KBM-7 (cell line): Measurements from ENCODE around the gene KMT2C.
"Not testable (repeated sequence)": the region's sequence is repeated elsewhere in the genome, so short reads cannot be mapped to it uniquely, and the experiment has no call there.

Source experiments
- DNase-seq: peaks from one replicate; pipeline ENCODE4 v3.0.0-alpha.2; 2015
- in situ Hi-C: fragments of 300-500 bp; cut with MboI; formaldehyde crosslinking; loops from 2 replicates; pipeline ENCODE4 v1.14.3; 2020; ENCODE audit warnings: low sequenced_read_pairs, low pct_unique_long_range_greater_than_20kb, mixed read lengths

The KMT2C gene

GRCh38 chr7:152262146-152262545 is 173.7 kb downstream of the KMT2C start:
- DNase-seq, in situ Hi-C loops: not testable (repeated sequence)

GRCh38 chr7:152259645-152260044 is 176.2 kb downstream of the KMT2C start:
- DNase-seq, in situ Hi-C loops: not testable (repeated sequence)

DNA sequence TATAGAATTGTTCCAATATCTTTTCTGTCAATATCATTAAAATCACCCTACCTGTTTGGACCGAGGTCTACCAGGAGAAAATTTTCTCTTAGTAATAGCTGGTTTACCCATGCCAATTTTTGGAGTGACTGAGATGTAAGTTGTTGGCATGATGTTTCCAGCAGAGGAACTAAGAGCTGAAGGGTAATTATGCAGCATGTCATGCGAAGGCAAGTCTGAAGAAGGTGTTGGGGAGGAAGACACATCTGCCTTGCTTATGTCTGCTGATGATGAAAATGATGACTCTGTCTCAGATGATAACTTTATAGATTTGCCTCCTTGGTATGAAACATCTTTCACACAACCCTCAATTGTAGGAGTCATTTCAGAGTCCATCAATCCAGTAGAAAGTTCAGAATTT is 188.0 kb downstream of the KMT2C start:
- DNase-seq, in situ Hi-C loops: not testable (repeated sequence)

- DNase-seq, in situ Hi-C loops: not testable (repeated sequence)
Observed at GRCh38 chr7:152245417-152245816, 190.4 kb downstream of the KMT2C start.

DNA sequence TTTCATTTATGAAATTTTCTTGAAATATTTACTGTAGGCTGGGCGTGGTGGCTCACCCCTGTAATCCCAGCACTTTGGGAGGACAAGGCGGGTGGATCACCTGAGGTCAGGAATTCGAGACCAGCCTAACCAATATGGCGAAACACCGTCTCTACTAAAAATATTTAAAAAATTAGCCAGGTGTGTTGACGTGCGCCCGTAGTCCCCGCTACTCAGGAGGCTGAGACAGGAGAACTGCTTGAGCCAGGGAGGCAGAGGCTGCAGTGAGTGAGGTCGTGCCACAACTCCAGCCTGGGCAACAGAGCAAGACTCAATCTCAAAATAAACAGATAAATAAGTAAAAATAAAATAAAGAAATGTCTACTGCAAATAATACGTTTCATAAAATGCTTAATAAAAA is 192.3 kb downstream of the KMT2C start:
- in situ Hi-C loops, DNase-seq: not testable (repeated sequence)

- in situ Hi-C loops, DNase-seq: not testable (repeated sequence)
Observed at GRCh38 chr7:152241301-152241700, 194.5 kb downstream of the KMT2C start.

DNA sequence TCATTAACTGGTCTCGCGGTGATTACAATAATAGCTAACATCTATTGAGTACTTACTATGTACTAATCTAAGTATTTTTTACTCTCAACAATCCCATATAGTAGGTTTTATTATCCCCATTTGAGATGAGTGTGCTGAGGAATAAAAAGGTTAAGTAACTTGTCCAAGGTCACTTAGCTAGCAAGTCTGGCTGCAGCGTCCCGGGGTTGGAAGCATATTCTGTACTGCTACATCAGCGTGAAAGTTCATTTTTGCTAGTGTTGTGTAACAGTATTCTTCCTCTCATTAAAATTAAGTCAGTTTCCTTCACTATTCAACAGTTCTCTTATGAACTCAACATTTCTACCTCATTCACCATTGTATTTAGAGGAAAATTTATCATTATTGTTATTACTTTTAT is 199.5 kb downstream of the KMT2C start:
- DNase-seq, in situ Hi-C loops: not testable (repeated sequence)

GRCh38 chr7:152234421-152234820 is 201.4 kb downstream of the KMT2C start:
- not testable (repeated sequence) for DNase-seq

DNA sequence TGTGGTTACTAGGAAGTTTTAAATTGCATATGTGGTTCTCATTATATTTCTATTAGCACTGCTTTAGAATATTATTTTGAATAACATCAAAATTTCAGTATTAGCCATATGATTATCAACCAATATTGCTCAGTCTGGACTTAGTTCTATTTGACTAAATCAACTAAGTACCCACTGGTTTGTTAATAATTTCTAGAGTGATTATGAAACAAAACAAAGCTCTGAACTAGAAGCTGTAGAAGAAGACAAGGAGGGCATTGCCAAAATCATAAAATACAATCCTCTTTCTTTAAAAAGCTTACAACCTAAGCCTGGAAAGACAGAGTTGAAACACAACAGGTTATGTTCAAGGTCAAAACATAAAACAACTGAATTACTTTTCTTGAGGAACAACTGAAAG is 204.7 kb downstream of the KMT2C start:
- in situ Hi-C loops, result no loop called here
- no peak for DNase-seq

More at GRCh38 chr7:152234421-152234820, 201.4 kb downstream of the KMT2C start:
- in situ Hi-C loops, result not testable (repeated sequence)

DNA sequence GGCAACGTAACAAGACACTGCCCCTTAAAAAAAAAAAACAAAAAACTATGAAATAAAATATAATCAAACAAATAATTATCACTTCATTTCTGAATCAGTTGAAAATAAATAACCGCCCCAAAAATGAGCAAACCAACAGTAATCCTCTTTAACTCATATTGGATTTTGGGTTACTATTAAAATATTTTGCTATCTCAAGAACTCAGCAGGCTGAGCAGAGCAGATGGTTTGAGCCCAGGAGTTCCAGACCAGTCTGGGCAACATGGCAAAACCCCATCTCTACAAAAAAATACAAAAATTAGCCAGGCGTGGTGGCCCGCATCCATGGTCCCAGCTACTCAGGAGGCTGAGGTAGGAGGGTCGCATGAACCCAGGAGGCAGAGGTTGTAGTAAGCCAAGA is 216.2 kb downstream of the KMT2C start:
- in situ Hi-C loops, DNase-seq: not testable (repeated sequence)

GRCh38 chr7:152208766-152209165 is 227.0 kb downstream of the KMT2C start:
- DNase-seq, in situ Hi-C loops: not testable (repeated sequence)

- in situ Hi-C loops, DNase-seq: not testable (repeated sequence)
Observed at GRCh38 chr7:152204417-152204816, 231.4 kb downstream of the KMT2C start.

- in situ Hi-C loops, result no loop called here
- DNase-seq, result no peak
Observed at GRCh38 chr7:152203095-152203494, 232.7 kb downstream of the KMT2C start.

DNA sequence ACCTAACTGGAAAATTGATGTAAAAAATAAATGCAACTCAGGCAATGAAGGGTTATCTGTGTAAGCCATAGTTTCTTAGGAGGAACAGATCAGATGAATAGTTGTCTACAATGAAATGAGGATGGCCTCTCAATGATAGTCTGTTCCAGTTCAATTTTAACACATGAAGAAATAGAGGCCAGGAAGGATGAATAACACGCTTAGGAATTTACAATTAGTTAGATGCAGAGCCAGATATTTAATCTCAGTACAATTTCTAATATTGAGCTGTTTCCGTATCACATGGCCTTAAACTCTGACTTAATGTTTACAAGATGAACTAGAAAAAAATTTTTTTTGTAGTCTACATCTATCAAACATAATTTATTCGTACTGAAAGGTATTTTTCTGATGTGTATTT is 233.7 kb downstream of the KMT2C start:
- in situ Hi-C loops, result no loop called here
- no peak for DNase-seq

GRCh38 chr7:152200395-152200794 is 235.4 kb downstream of the KMT2C start:
- in situ Hi-C loops, result no loop called here
- no peak for DNase-seq

GRCh38 chr7:152196391-152196790 is 239.4 kb downstream of the KMT2C start:
- no peak for DNase-seq
- in situ Hi-C loops, result no loop called here

GRCh38 chr7:152193880-152194279 is 241.9 kb downstream of the KMT2C start:
- DNase-seq, result no peak
- in situ Hi-C loops, result no loop called here

- no peak for DNase-seq
- in situ Hi-C loops, result no loop called here
Observed at GRCh38 chr7:152189061-152189460, 246.7 kb downstream of the KMT2C start.

- DNase-seq, result no peak
- in situ Hi-C loops, result no loop called here
Observed at GRCh38 chr7:152185558-152185957, 250.2 kb downstream of the KMT2C start.

GRCh38 chr7:152180587-152180986 is 255.2 kb downstream of the KMT2C start:
- in situ Hi-C loops, result no loop called here
- no peak for DNase-seq

DNA sequence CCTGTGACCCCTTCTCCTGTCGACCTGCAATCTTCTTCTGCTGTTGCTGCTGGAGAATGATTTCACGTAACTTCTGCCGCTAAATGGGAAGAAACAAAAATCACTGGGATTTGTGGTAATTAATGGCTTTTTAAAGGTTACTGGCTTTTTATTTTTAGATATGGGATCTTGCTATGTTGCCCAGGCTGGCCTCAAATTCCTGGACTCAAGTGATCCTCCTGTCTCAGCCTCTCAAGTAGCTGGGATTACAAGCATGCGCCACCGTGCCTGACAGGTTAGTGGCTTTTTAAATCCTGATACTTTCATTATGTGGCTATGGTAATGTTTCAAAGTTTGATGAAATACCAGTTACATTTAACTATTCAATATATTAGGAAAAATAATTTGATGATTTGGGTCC is 255.8 kb downstream of the KMT2C start:
- DNase-seq, result no peak
- in situ Hi-C loops, result no loop called here
